ENCODE results near the gene CNKSR2.

- TF ChIP-seq CTCF (IDR thresholded peaks at IDR 0.05) (no peak), POLR2A (IDR thresholded peaks at IDR 0.05) (no peak)
Measured at GRCh38 chrX:21476909-21477308, 102.7 kb downstream of the CNKSR2 start.
